Lower lobe of right lung (tissue), 2 donors: Measurements from ENCODE around the gene CLCN2. TPM values are rescaled to one million over a fixed set of nuclear protein-coding genes. Genes with fewer than 3 reads are reported as not detected.
A peak's percentile ranks its signal among the peaks of the same experiment; 100 is the strongest.

Source experiments
- ATAC-seq, 2 donors: fragments of 200-7000 bp; cut with Tn5 transposase; one replicate each; pipeline ENCODE4 v1.9.1; 2020 to 2022; ENCODE audit warnings: mild to moderate bottlenecking in 2 of 2, moderate library complexity in 2 of 2
- DNase-seq: peaks from one replicate; pipeline ENCODE4 v3.0.0-alpha.2; 2020
- H3K27ac ChIP-seq: fragments of 200-600 bp; one replicate; pipeline ENCODE4 v1.8.0; 2022
- H3K27me3 ChIP-seq: fragments of 200-600 bp; one replicate; pipeline ENCODE4 v1.8.0; 2022; ENCODE audit warnings: low read depth
- H3K36me3 ChIP-seq: fragments of 200-600 bp; one replicate; pipeline ENCODE4 v1.8.0; 2022; ENCODE audit warnings: mild to moderate bottlenecking
- H3K4me1 ChIP-seq: fragments of 200-600 bp; one replicate; pipeline ENCODE4 v1.8.0; 2022
- H3K4me3 ChIP-seq: fragments of 200-600 bp; one replicate; pipeline ENCODE4 v1.8.0; 2022; ENCODE audit warnings: mild to moderate bottlenecking
- H3K9me3 ChIP-seq: fragments of 200-600 bp; one replicate; pipeline ENCODE4 v1.8.0; 2022
- CTCF ChIP-seq: fragments of 200-600 bp; IDR thresholded peaks from one replicate; pipeline ENCODE4 v1.8.0; 2022; ENCODE audit warnings: antibody characterized with exemption, mild to moderate bottlenecking
- intact Hi-C: fragments of 100-400 bp; cut with DNase I; formaldehyde crosslinking; loops from one replicate; pipeline ENCODE4 v1.11.0; 2022
- total RNA-seq: library from RNA; stranded (reverse); fragmentation: NEBNext Ultra II Directional; extraction: Animal tissue kit (Norgen Biotek cat#: 25700); gene quantifications from one replicate; pipeline ENCODE4 v1.2.1, GENCODE V29; 2021
- donor health status: DM: no; HTN: yes; CAD: no; lungs with severe emphysema.

Gene CLCN2
- total RNA-seq, 1 donor from 2014 or later = 4.4 TPM

GRCh38 chr3:184347321-184348056 lies 13.9 kb downstream of the CLCN2 start:
- TF ChIP-seq CTCF = no peak
- Histone ChIP-seq H3K36me3 (peaks cover 21% of the 10 kb centered on the region), H3K4me1 (peaks cover 8% of the 10 kb centered on the region), H3K9me3 (no peaks in the 10 kb centered on the region), H3K27me3 (no peaks in the 10 kb centered on the region), H3K27ac (no peak overlapping the region), H3K4me3 (no peak overlapping the region)
- intact Hi-C loops = no loop called here
- no peak for ATAC-seq
- no peak for DNase-seq

- Histone ChIP-seq H3K27me3 (no peaks in the 10 kb centered on the region), H3K9me3 (no peaks in the 10 kb centered on the region), H3K4me3 (no peak overlapping the region), H3K4me1 (peaks cover 8% of the 10 kb centered on the region), H3K27ac (no peak overlapping the region), H3K36me3 (peaks cover 30% of the 10 kb centered on the region)
- no peak for TF ChIP-seq CTCF
- DNase-seq (no peak), ATAC-seq (no peak)
- intact Hi-C loops = no loop called here
These were observed 14.8 kb downstream of the CLCN2 start for GRCh38 chr3:184346480-184347190.

- Histone ChIP-seq H3K4me1 (peaks cover 8% of the 10 kb centered on the region), H3K27me3 (no peaks in the 10 kb centered on the region), H3K9me3 (no peaks in the 10 kb centered on the region), H3K36me3 (peaks cover 33% of the 10 kb centered on the region), H3K4me3 (no peak overlapping the region), H3K27ac (no peak overlapping the region)
- ATAC-seq (peak; percentile 70 to 82), DNase-seq (peak; percentile 74)
- intact Hi-C loops = no loop called here
- TF ChIP-seq CTCF = peak; percentile 32
These were observed 15.9 kb downstream of the CLCN2 start for GRCh38 chr3:184345317-184346144.

GRCh38 chr3:184344579-184345316 lies 16.7 kb downstream of the CLCN2 start:
- no peak for TF ChIP-seq CTCF
- H3K4me3 ChIP-seq = no peak overlapping the region
- H3K4me1 ChIP-seq = peaks cover 8% of the 10 kb centered on the region
- DNase-seq (no peak), ATAC-seq (no peak)
- no peak overlapping the region for H3K27ac ChIP-seq
- H3K9me3 ChIP-seq = no peaks in the 10 kb centered on the region
- H3K27me3 ChIP-seq = no peaks in the 10 kb centered on the region
- peaks cover 33% of the 10 kb centered on the region for H3K36me3 ChIP-seq
- intact Hi-C loops = no loop called here
